K562 (cell line): ENCODE results near the gene NEUROD4. TPM values are rescaled to one million over a fixed set of nuclear protein-coding genes. Genes with fewer than 3 reads are reported as not detected.

Experiments
- ARID1B ChIP-seq: fragments of 450-650 bp; IDR thresholded peaks from 2 replicates; pipeline ENCODE4 v1.6.1; 2016; ENCODE audit warnings: antibody characterized with exemption, mild to moderate bottlenecking, inconsistent platforms
- ATF7 ChIP-seq: fragments of 450-650 bp; IDR thresholded peaks from 2 replicates; pipeline ENCODE4 v1.7.1; 2014; ENCODE audit warnings: mild to moderate bottlenecking, moderate library complexity
- BCL6 ChIP-seq: fragments of 250-450 bp; sonication (Bioruptor Pico); IDR thresholded peaks from 2 replicates; pipeline ENCODE4 v1.4.0; 2020
- CREB5 ChIP-seq: fragments of 250-450 bp; sonication (Bioruptor Pico); IDR thresholded peaks from 2 replicates; pipeline ENCODE4 v1.5.0; 2020; ENCODE audit warnings: mild to moderate bottlenecking
- ELF1 ChIP-seq: fragments of 200-800 bp; sonication (Bioruptor generic); IDR thresholded peaks from 2 replicates; pipeline ENCODE4 v1.6.1; 2016; ENCODE audit warnings: missing genetic modification characterization, missing compliant biosample characterization
- FIP1L1 ChIP-seq: fragments of 200-400 bp; formaldehyde crosslinking; IDR thresholded peaks from 2 replicates; pipeline ENCODE4 v1.6.1; 2018; ENCODE audit warnings: mild to moderate bottlenecking, low read depth, low read length; ENCODE audit not compliant: poor library complexity, severe bottlenecking
- KDM1A ChIP-seq, 2 experiments: fragments of 450-650 bp; IDR thresholded peaks; 2 replicates each; pipeline ENCODE4 v1.6.1; 2016; ENCODE audit warnings: mild to moderate bottlenecking in 2 of 2
- KLF16 ChIP-seq: IDR thresholded peaks from 2 replicates; pipeline ENCODE4 v1.6.1; 2016; ENCODE audit warnings: antibody characterized with exemption
- KLF6 ChIP-seq: fragments of 250-450 bp; sonication (Bioruptor Pico); IDR thresholded peaks from 2 replicates; pipeline ENCODE4 v1.4.0; 2020; ENCODE audit warnings: mild to moderate bottlenecking, moderate library complexity, borderline replicate concordance
- MYBL2 ChIP-seq, 2 experiments: fragments of 450-650 bp in 1 of 2; sonication (generic) in 1 of 2; formaldehyde crosslinking in 1 of 2; IDR thresholded peaks; 2 replicates each; pipeline versions ENCODE4 v1.6.1 to v1.8.1; 2017 to 2022; ENCODE audit warnings: borderline replicate concordance in 1 of 2, inconsistent platforms in 1 of 2, low read depth in 1 of 2, mild to moderate bottlenecking in 1 of 2, missing genetic modification reagents in 1 of 2, moderate library complexity in 1 of 2
- MYC ChIP-seq, 2 experiments: fragments of 250-450 bp in 1 of 2; sonication (Bioruptor Pico) in 1 of 2; IDR thresholded peaks; 2 replicates each; pipeline versions ENCODE4 v1.5.1 to v1.6.1; 2012 to 2021; ENCODE audit warnings: low read depth in 2 of 2, borderline replicate concordance in 1 of 2, improper control_type of control experiment in 1 of 2, low read length in 1 of 2, mild to moderate bottlenecking in 1 of 2, moderate library complexity in 1 of 2
- PHF20 ChIP-seq: fragments of 450-650 bp; IDR thresholded peaks from 2 replicates; pipeline ENCODE4 v1.6.1; 2018; ENCODE audit not compliant: partially characterized antibody
- RBM34 ChIP-seq: fragments of 200-400 bp; formaldehyde crosslinking; IDR thresholded peaks from 2 replicates; pipeline ENCODE4 v1.6.1; 2018; ENCODE audit warnings: low read length, borderline replicate concordance; ENCODE audit not compliant: insufficient read depth
- SNAPC5 ChIP-seq: fragments of 250-450 bp; sonication (Bioruptor Pico); IDR thresholded peaks from 2 replicates; pipeline ENCODE4 v1.8.0; 2021; ENCODE audit warnings: moderate library complexity, mild to moderate bottlenecking, inconsistent platforms
- STAT6 ChIP-seq: sonication (generic); formaldehyde crosslinking; IDR thresholded peaks from 2 replicates; pipeline ENCODE4 v1.8.1; 2023; ENCODE audit warnings: mild to moderate bottlenecking, missing genetic modification reagents
- TCF3 ChIP-seq: sonication (generic); formaldehyde crosslinking; IDR thresholded peaks from 2 replicates; pipeline ENCODE4 v1.4.0; 2020; ENCODE audit warnings: mild to moderate bottlenecking, missing genetic modification reagents
- ZBTB2 ChIP-seq: fragments of 450-650 bp; IDR thresholded peaks from 2 replicates; pipeline ENCODE4 v1.6.1; 2016; ENCODE audit warnings: antibody characterized with exemption
- ZFX ChIP-seq: sonication (generic); formaldehyde crosslinking; IDR thresholded peaks from 2 replicates; pipeline ENCODE4 v1.8.0; 2022; ENCODE audit warnings: mild to moderate bottlenecking, missing genetic modification reagents, moderate library complexity
- ZNF165 ChIP-seq: fragments of 250-450 bp; sonication (Bioruptor Pico); IDR thresholded peaks from 2 replicates; pipeline ENCODE4 v1.4.0; 2020; ENCODE audit warnings: borderline replicate concordance
- ZNF175 ChIP-seq: fragments of 200-800 bp; sonication (Bioruptor generic); IDR thresholded peaks from 2 replicates; pipeline ENCODE4 v1.6.1; 2016; ENCODE audit warnings: low read depth, mild to moderate bottlenecking, missing genetic modification characterization, missing compliant biosample characterization
- ZNF239 ChIP-seq: fragments of 250-450 bp; sonication (Bioruptor Pico); IDR thresholded peaks from 2 replicates; pipeline ENCODE4 v1.4.0; 2020; ENCODE audit warnings: mild to moderate bottlenecking
- ZNF316 ChIP-seq: fragments of 450-650 bp; IDR thresholded peaks from 2 replicates; pipeline ENCODE4 v1.6.1; 2016
- ZNF584 ChIP-seq: fragments of 200-800 bp; sonication (Bioruptor generic); IDR thresholded peaks from 2 replicates; pipeline ENCODE4 v1.6.1; 2016; ENCODE audit warnings: low read depth, mild to moderate bottlenecking, missing genetic modification characterization, missing compliant biosample characterization
- polyA plus RNA-seq, 8 experiments: library from polyadenylated mRNA; depleted of rRNA in 4 of 8; stranded (reverse) in 5 of 8; unstranded in 3 of 8; fragments of >200 nt; fragmentation: Nextera tagmentation in 2 of 8; fragmentation: Illumina TruSeq in 1 of 8; extraction: Ambion mirVana in 2 of 8; extraction: Trizol in 1 of 8; gene quantifications; 2 replicates each; pipeline versions ENCODE4 v1.2.1 to v1.2.3, GENCODE V29; 2011 to 2014; ENCODE audit warnings: inconsistent platforms in 1 of 8, missing spikeins in 1 of 8
- total RNA-seq, 7 experiments: library from RNA; depleted of rRNA in 6 of 7; stranded (reverse); fragments of >200 nt in 6 of 7; fragmentation: Illumina TruSeq in 2 of 7; extraction: Trizol in 2 of 7; gene quantifications; 2 replicates each; pipeline versions ENCODE4 v1.2.1 to v1.2.3, GENCODE V29; 2011 to 2021; ENCODE audit warnings: low replicate concordance in 1 of 7

Gene NEUROD4
- total and polyA plus RNA-seq, 9 of the 15 experiments (the other 6 are each of a cell fraction or from before 2014, with no cell fraction given), result not detected

GRCh38 chr12:54975875-54976274, 43.9 kb upstream of the NEUROD4 start (continued):
- peak; percentile 31; the same call in 1 of the 2 replicates for TF ChIP-seq TCF3
- TF ChIP-seq STAT6 (CRISPR knock-in tag), result no peak
- no peak for TF ChIP-seq MYBL2 (IDR thresholded peaks at IDR 0.05; ENCODE audit: low read depth)
- TF ChIP-seq MYBL2 (CRISPR knock-in tag; IDR thresholded peaks at IDR 0.05; ENCODE audit: borderline replicate concordance), result no peak
- no peak for TF ChIP-seq SNAPC5 (CRISPR knock-in tag)
- peak; percentile 68 for TF ChIP-seq ARID1B
- TF ChIP-seq ZNF175 (CRISPR knock-in tag), result no peak
- TF ChIP-seq KDM1A (IDR thresholded peaks at IDR 0.05), result peak; percentile 64 to 71
- peak; percentile 13; the same call in 1 of the 2 replicates for TF ChIP-seq KLF16
- TF ChIP-seq ELF1 (tag), result no peak
- no peak for TF ChIP-seq ZNF584 (CRISPR knock-in tag)
- peak; percentile 53; the same call in 1 of the 2 replicates for TF ChIP-seq ZNF316
- no peak for TF ChIP-seq ATF7
- TF ChIP-seq ZBTB2, result no peak
- peak; percentile 37; the same call in 1 of the 2 replicates for TF ChIP-seq MYC (IDR thresholded peaks at IDR 0.05; ENCODE audit: low read depth, low read length)
- TF ChIP-seq MYC (CRISPR knock-in tag; IDR thresholded peaks at IDR 0.05; ENCODE audit: borderline replicate concordance, low read depth), result no peak
- TF ChIP-seq ZNF165 (CRISPR knock-in tag), result no peak
- no peak for TF ChIP-seq PHF20
- no peak for TF ChIP-seq CREB5
- no peak for TF ChIP-seq BCL6
- TF ChIP-seq ZNF239 (CRISPR knock-in tag), result no peak
- TF ChIP-seq FIP1L1, result no peak
- no peak for TF ChIP-seq RBM34
- TF ChIP-seq ZFX (CRISPR knock-in tag), result no peak
- TF ChIP-seq KLF6 (CRISPR knock-in tag), result no peak
